GM23248 (cell line): Measurements from ENCODE around the gene GLOD4. TPM values are rescaled to one million over a fixed set of nuclear protein-coding genes. Genes with fewer than 3 reads are reported as not detected.

Experiments used
- DNase-seq: peaks from one replicate; pipeline ENCODE4 v3.0.0-alpha.2; 2015
- H2AFZ ChIP-seq: fragments of 200-600 bp; sonication (generic); 2 replicates; pipeline ENCODE4 v1.6.1; 2016; ENCODE audit warnings: antibody characterized with exemption
- H3F3A ChIP-seq: fragments of 200-600 bp; sonication (generic); 2 replicates; pipeline ENCODE4 v1.6.1; 2016; ENCODE audit warnings: mild to moderate bottlenecking, antibody characterized with exemption, mixed run types; ENCODE audit not compliant: insufficient read depth
- H3K27ac ChIP-seq: fragments of 200-600 bp; sonication (generic); 2 replicates; pipeline ENCODE4 v1.5.1; 2016; ENCODE audit warnings: mild to moderate bottlenecking
- H3K27me3 ChIP-seq: fragments of 200-600 bp; sonication (generic); replicated peaks from 2 replicates; pipeline ENCODE4 v1.6.1; 2016; ENCODE audit warnings: mild to moderate bottlenecking; ENCODE audit not compliant: insufficient read depth
- H3K36me3 ChIP-seq: fragments of 200-600 bp; sonication (generic); 2 replicates; pipeline ENCODE4 v1.6.1; 2016; ENCODE audit warnings: low read depth, mild to moderate bottlenecking
- H3K4me1 ChIP-seq: fragments of 200-600 bp; sonication (generic); 2 replicates; pipeline ENCODE4 v1.6.1; 2016; ENCODE audit warnings: mild to moderate bottlenecking; ENCODE audit not compliant: insufficient read depth
- H3K4me2 ChIP-seq: fragments of 200-600 bp; sonication (generic); one replicate; pipeline ENCODE4 v1.6.1; 2016; ENCODE audit warnings: mild to moderate bottlenecking; ENCODE audit not compliant: unreplicated experiment
- H3K4me3 ChIP-seq: fragments of 200-600 bp; sonication (generic); 2 replicates; pipeline ENCODE4 v1.5.1; 2016; ENCODE audit warnings: mild to moderate bottlenecking
- H3K79me2 ChIP-seq: fragments of 200-600 bp; sonication (generic); 2 replicates; pipeline ENCODE4 v1.6.1; 2016; ENCODE audit warnings: mild to moderate bottlenecking; ENCODE audit not compliant: insufficient read depth
- H3K9ac ChIP-seq: fragments of 200-600 bp; sonication (generic); 2 replicates; pipeline ENCODE4 v1.6.1; 2016; ENCODE audit warnings: mild to moderate bottlenecking
- H3K9me2 ChIP-seq: fragments of 200-600 bp; sonication (generic); 2 replicates; pipeline ENCODE4 v1.6.1; 2016; ENCODE audit warnings: mixed run types, mild to moderate bottlenecking, moderate library complexity; ENCODE audit not compliant: insufficient read depth
- H3K9me3 ChIP-seq: fragments of 200-600 bp; sonication (generic); one replicate; pipeline ENCODE4 v1.6.1; 2017; ENCODE audit warnings: low read depth
- H4K20me1 ChIP-seq: fragments of 200-600 bp; sonication (generic); 2 replicates; pipeline ENCODE4 v1.6.0; 2016; ENCODE audit not compliant: insufficient read depth
- EZH2 ChIP-seq: fragments of 200-600 bp; sonication (generic); IDR thresholded peaks from 2 replicates; pipeline ENCODE4 v1.6.1; 2018; ENCODE audit warnings: antibody characterized with exemption, mild to moderate bottlenecking; ENCODE audit not compliant: insufficient read depth, poor library complexity, severe bottlenecking
- EZH2phosphoT487 ChIP-seq: fragments of 200-600 bp; sonication (generic); IDR thresholded peaks from 2 replicates; pipeline ENCODE4 v1.6.1; 2018; ENCODE audit warnings: antibody characterized with exemption, moderate library complexity, mild to moderate bottlenecking, low read depth; ENCODE audit not compliant: insufficient read depth
- WGBS, 2 experiments: methylation state at CpG; one replicate each; pipeline ENCODE4 v1.1.6; 2015 to 2017; ENCODE audit warnings: low lambda C conversion rate in 2 of 2, low coverage in 1 of 2; ENCODE audit errors: missing lambda C conversion rate in 2 of 2; 5-methylcytosine and 5-hydroxymethylcytosine counted together
- in situ Hi-C: fragments of 300-500 bp; cut with MboI; formaldehyde crosslinking; loops from 2 replicates; pipeline ENCODE4 v1.15.0; 2020
- polyA plus RNA-seq: library from polyadenylated mRNA; unstranded; fragments of >200 nt; fragmentation: Nextera tagmentation; extraction: Ambion mirVana; gene quantifications from 2 replicates; pipeline ENCODE4 v1.2.1, GENCODE V29; 2016
- total RNA-seq: library from RNA; depleted of rRNA; stranded (reverse); fragments of >200 nt; shearing (Covaris generic); gene quantifications from 2 replicates; pipeline ENCODE4 v1.2.3, GENCODE V29; 2014

The GLOD4 gene
- total and polyA plus RNA-seq, 2 experiments from 2014 or later = 67.7 to 76.3 TPM

- DNase-seq = no peak
- Histone ChIP-seq H3K9ac (no peak overlapping the region), H4K20me1 (no peaks in the 10 kb centered on the region), H3K4me2 (no peak overlapping the region), H3K4me1 (no peaks in the 10 kb centered on the region), H3K36me3 (no peaks in the 10 kb centered on the region; the same call in 1 of the 2 replicates), H3K79me2 (no peaks in the 10 kb centered on the region), H3F3A (no peaks in the 10 kb centered on the region), H3K4me3 (no peak overlapping the region), H3K9me2 (no peaks in the 10 kb centered on the region), H3K9me3 (no peaks in the 10 kb centered on the region), H3K27ac (no peak overlapping the region), H3K27me3 (no peaks in the 10 kb centered on the region), H2AFZ (no peak overlapping the region)
- in situ Hi-C loops = no loop called here
- WGBS, 2 experiments = 96% methylated on average over 18 to 19 of the region's 19 CpGs
- no peak for TF ChIP-seq EZH2
- TF ChIP-seq EZH2phosphoT487 = no peak
Observed at GRCh38 chr17:819251-819650, 37.2 kb upstream of the GLOD4 start.

- TF ChIP-seq EZH2phosphoT487 (no peak), EZH2 (no peak)
- no peaks in the 10 kb centered on the region for H3F3A ChIP-seq
- H3K9me2 ChIP-seq = no peaks in the 10 kb centered on the region
- no peaks in the 10 kb centered on the region for H3K9me3 ChIP-seq
- H3K4me1 ChIP-seq = no peaks in the 10 kb centered on the region
- H4K20me1 ChIP-seq = no peaks in the 10 kb centered on the region
- H3K79me2 ChIP-seq = no peaks in the 10 kb centered on the region
- H3K36me3 ChIP-seq = no peaks in the 10 kb centered on the region; the same call in 1 of the 2 replicates
- H2AFZ ChIP-seq = no peak overlapping the region
- in situ Hi-C loops = no loop called here
- no peak overlapping the region for H3K27ac ChIP-seq
- 95 to 97% methylated on average over 20 of the region's 20 CpGs for WGBS, 2 experiments
- no peak overlapping the region for H3K4me2 ChIP-seq
- DNase-seq = no peak
- no peaks in the 10 kb centered on the region for H3K27me3 ChIP-seq
- H3K4me3 ChIP-seq = no peak overlapping the region
- H3K9ac ChIP-seq = no peak overlapping the region
Observed at GRCh38 chr17:814371-814770, 32.3 kb upstream of the GLOD4 start.

GRCh38 chr17:812638-813204 lies 30.6 kb upstream of the GLOD4 start:
- H3K9ac ChIP-seq = no peak overlapping the region
- in situ Hi-C loops = no loop called here
- H3K27me3 ChIP-seq = no peaks in the 10 kb centered on the region

GRCh38 chr17:811051-811784 lies 29.1 kb upstream of the GLOD4 start:
- Histone ChIP-seq H2AFZ (no peak overlapping the region), H4K20me1 (no peaks in the 10 kb centered on the region), H3K9me2 (no peaks in the 10 kb centered on the region), H3K79me2 (no peaks in the 10 kb centered on the region), H3K27ac (no peak overlapping the region), H3K9me3 (no peaks in the 10 kb centered on the region), H3K36me3 (no peaks in the 10 kb centered on the region; the same call in 1 of the 2 replicates), H3K4me2 (no peak overlapping the region), H3K4me1 (no peaks in the 10 kb centered on the region), H3F3A (no peaks in the 10 kb centered on the region), H3K4me3 (no peak overlapping the region), H3K9ac (no peak overlapping the region), H3K27me3 (no peaks in the 10 kb centered on the region)
- DNase-seq = no peak
- 92 to 93% methylated on average over 26 to 28 of the region's 29 CpGs for WGBS, 2 experiments
- in situ Hi-C loops = no loop called here
- TF ChIP-seq EZH2 = no peak
- no peak for TF ChIP-seq EZH2phosphoT487

More at GRCh38 chr17:812638-813204, 30.6 kb upstream of the GLOD4 start:
- Histone ChIP-seq H2AFZ (no peak overlapping the region), H4K20me1 (no peaks in the 10 kb centered on the region), H3K9me2 (no peaks in the 10 kb centered on the region), H3K4me1 (no peaks in the 10 kb centered on the region), H3K9me3 (no peaks in the 10 kb centered on the region), H3K79me2 (no peaks in the 10 kb centered on the region), H3F3A (no peaks in the 10 kb centered on the region), H3K36me3 (no peaks in the 10 kb centered on the region; the same call in 1 of the 2 replicates), H3K4me2 (no peak overlapping the region), H3K27ac (no peak overlapping the region), H3K4me3 (no peak overlapping the region)
- no peak for TF ChIP-seq EZH2phosphoT487
- TF ChIP-seq EZH2 = no peak
- no peak for DNase-seq
- 98% methylated on average over 14 of the region's 14 CpGs for WGBS, 2 experiments
